Retina (tissue), 1 donor: ENCODE data around the gene FAT2.
"Not testable (repeated sequence)": the region's sequence is repeated elsewhere in the genome, so short reads cannot be mapped to it uniquely, and the experiment has no call there.

Source experiments
- DNase-seq: peaks from one replicate; pipeline ENCODE4 v3.0.0-alpha.2; 2016

Gene FAT2

DNA sequence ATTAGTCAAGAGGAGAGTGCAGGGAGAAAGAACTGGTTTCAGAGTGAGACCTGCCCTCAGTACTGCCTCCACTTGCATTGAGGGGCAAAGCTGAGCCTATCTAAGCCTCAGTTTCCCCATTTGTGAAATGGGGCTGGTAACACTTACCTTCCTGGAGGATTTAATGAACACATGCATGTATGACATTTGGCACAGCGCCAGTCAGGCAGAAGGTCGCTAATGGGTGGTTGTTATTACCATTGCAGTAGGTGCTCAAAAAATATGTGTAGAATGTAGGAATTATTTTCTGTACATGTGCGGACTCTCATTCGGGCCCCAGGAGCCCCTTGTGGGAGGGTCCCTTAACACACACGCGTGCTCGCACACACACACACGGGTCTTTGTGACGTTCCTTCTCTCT lies 10.9 kb downstream of the FAT2 start:
- DNase-seq = no peak

DNA sequence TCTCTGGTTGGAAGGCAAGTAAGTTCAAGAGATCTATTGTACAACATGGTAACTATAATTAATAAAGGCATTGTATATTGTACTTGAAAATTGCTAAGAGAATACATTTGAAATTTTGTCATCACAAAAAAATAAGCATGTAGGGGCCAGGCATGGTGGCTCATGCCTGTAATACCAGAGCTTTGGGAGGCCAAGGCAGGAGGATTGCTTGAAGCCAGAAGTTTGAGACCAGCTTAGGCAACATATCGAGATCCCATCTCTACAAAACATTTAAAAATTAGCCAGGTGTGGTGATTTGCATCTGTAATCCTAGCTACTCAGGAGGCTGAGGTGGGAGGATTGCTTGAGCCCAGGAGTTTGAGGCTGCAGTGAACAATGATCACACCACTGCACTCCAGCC lies 12.0 kb downstream of the FAT2 start:
- not testable (repeated sequence) for DNase-seq

DNA sequence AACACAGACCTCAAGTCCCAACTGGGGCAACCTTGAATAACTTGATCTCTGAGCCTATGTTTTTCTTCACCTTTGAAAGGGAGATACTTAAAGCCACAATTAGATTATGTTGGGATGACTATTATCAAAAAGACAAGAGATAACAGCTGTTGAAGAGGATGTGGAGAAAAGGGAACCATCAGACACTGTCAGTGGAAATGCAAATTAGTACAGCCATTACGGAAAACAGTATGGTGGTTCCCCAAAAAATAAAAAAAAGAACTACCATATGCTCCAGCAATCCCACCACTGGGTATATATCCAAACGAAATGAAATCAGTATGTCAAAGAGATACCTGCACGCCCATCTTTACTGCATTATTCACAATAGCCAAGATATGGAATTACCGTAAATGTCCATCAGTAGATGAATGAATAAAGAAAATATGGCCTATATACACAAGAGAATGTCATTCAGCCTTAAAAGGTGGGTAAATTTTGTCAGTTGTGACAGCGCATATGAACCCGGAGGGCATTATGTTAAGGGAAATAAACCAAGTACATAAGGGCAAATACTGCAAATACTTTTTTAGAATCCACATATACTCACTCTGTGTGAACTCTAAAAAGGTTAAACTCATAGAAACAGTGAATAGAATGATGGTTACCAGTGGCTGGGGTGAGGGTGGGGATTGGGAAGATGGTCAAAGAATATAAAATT lies 12.7 kb downstream of the FAT2 start:
- DNase-seq = no peak

DNA sequence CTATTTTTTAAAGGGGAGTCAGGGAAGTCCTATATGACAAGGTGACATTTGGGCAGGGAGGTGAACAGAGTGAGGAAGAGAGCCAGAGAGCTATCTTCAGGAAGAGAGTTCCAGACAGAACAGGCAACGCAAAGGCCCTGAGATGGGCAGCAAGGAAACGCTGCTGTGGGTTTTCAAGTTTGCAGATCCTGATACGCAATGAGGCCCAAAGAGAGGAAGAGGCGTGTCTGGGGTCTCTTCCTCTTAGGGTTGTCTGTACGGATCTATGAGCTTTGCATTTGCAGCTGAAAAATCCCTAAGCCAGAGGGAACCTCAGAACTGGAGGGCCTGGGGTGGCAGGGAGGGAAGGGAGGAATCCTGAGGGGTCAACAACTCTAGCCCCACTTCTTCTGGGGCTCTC lies 13.6 kb downstream of the FAT2 start:
- DNase-seq = no peak

DNA sequence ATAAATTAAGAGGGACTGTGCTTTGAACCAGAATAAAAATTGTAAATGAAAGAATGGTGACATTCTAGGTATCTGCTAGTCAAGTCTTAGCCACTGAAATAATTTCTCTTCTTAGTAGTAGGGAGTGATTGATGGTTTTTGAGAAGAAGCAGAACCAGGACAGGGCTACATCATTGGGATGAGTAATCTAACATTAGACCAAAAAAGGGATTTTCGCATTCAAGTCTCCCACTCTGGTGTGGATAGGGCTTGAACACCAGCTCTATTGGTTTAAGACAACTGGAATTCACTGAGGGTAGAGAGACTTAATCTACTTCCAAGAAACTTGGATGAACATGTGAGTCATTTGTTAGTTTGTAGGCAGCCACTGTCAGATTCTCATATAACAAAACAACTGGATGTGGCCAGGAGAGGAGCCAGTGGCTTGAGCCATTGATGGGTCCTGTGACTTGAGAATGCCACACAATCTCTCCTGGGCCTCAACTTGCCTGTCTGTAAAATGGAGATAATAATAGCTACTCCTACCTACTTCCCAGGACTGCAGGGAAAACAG lies 16.6 kb downstream of the FAT2 start:
- no peak for DNase-seq

DNA sequence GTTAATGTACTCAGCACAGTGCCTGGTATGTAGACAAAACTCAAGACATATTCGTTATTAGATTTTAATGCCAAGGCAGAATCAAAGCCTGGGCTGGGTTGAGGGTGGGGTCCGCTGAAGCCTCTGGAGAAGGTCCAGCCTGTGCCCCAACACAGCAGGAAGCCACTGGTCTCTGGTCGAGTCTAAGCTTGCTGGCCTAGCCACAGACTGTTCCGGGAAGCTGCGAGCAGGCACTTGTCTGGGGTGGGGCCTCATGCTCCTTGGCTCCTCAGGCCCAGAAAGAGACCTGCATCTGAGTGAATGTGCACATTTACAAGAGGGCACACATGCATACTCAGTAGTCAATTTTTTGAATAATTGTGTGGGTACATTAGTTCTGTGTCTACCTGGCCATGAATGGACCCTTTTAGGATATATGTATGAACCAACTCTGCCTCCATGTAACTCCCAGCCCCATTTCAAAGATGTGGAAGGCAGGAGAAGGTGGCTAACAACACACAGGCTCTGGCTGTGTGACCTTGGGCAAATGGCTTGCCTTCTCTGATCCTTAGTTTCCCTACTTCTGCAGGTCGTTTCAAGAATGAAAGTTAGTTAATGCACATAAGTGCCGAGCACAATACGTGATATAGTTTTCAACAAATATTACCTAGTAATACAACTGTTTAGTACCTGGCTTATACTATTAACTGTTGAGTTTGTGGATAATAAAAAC lies 18.3 kb downstream of the FAT2 start:
- DNase-seq = no peak

DNA sequence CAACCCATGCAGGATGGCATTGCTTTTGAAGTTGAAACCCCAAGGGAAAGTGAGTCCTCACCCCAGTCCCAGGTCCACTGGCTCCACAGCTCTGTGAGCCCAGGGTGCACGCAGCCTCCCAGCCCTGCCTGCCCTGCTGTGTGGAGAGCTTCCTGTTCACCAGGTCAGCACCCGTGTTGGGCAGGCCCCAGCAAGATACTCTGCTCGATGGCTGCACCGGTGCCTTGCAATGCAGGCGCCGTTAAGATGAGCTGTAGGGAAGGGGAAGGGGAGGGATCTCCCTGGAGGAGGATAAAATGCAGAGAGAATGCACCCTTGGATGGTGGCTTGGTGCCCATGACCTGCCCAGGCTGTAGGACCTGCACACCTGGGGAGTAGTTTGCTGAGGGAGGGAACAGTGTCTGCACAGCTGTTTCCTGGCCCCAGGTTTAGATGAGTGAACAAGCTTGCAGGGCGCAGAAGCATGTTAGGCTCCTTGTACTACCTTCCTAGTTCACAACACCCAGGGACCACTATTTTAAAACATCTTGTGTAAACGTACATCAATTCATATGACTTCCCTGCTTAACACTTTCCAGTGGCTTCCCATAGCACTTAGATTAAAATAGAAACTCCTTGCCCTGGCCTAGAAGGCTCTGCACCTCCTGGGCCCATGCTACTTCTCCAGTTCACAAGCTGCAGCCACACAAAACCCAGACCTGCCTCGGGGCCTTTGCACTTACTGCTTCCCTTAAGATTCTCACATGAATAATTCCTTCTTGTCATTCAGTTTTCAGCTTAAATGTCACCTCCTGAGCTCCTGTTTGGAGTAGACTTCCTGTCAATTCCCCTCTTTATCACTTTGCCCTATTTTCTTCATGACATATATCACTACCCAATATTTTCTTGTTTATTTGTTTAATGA lies 19.6 kb downstream of the FAT2 start:
- DNase-seq = no peak

DNA sequence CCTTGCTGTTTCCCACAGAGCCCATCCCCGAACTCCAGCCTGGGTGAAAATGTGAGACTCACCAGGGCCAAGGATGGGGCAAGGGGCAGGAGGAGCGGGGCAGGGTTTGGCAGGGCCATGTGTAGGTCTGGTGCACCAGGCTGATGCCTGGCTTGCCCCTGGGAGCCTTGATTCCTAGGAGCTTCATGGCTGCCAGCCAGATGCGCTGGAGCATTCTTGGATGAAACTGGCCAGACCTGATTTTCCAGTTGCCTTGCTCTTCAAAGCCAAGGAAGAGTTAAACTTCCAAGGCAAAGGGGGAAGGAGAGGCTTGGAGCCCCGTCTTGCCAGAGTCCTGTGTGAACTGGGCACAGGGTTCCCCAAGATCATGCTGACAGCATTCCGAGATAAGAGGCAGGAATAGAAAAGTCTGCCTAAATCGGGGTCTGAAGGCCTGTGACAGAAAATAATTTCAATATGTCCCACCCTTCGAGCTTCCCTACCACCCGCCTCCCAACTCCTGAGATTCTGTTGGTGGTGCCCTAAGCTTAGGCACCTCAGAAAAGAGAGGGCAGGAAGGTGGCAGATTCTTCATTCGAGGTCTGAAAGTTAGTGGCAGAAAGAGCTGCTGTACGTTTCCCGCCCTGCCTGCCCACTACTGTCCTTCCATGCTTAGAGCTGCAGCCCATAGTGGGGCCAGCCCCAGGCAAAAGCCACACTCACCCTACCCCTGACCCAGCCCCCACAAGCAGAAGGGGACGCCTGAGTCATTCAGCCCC lies 20.4 kb downstream of the FAT2 start:
- DNase-seq = no peak

DNA sequence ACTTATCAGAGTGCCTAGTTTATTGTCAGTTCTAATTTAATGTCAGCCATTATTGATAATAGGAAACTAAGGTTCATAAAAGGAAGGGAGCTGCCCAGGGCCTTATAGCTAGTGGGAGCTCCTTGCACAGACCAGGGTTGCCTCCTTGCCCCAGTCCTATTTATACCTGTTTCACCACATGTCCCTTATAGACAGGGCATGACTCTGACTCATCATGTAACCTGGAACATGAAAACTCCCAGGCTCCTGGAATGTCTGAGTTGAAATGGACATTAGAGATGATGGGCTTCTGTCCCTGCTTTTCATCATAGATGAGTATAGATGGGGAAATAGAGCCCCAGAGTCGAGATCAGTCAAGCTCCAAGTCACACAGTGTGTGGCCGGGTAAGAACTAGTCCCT lies 21.1 kb downstream of the FAT2 start:
- DNase-seq = no peak

DNA sequence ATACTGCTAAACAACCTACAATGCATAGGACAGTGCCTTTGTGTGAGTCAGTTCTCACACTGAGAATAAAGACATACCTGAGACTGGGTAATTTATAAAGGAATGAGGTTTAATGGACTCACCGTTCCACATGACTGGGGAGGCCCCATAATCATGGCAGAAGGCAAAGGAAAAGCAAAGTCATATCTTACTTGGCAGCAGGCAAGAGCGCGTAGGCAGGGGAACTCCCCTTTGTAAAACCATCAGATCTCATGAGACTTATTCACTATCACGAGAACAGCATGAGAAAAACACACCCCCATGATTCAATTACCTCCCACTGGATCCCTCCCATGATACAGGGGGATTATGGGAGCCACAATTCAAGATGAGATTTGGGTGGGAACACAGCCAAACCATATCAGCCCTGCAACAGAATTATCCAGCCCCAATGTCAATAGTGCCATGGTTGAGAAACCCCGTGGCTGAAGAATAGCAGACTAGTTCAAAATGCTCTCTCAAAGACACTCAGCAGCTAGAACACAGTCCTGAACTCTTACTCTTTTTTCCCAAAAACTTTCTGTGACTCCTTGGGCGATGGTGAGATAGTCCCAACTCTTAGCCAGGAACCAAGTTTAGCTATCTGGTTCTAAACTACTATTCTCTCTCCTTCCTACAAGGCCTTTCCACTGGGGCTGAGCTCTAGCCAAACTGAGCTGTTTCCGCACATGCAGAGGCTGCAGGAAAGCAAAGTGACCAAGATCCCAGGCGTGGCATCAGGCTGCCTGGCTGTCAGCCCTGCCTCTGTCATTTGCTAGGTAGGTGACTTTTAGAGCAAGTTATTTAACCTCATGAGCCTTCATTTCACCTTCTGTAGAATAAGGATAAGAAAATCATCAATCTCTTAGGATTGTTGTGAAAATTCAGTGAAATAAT lies 21.7 kb downstream of the FAT2 start:
- no peak for DNase-seq

DNA sequence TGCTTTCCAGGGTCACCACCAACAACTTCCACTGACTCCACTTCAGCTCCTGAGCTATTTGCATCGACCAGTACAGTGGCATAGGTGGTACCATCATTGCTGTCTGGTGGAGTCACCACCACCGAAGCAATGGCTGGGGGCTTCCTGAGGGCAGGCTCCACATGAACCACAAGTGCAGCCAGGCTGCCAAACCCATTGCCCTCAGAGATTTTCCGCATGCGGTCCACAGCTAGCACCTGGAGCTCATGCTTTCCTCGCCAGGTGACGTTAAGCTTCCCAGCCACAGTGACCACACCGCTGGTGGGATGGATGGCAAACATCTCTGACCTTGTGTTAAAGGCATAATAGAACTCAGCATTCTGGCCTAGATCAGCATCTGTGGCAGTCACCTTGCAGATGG lies 23.1 kb downstream of the FAT2 start:
- DNase-seq = no peak

DNA sequence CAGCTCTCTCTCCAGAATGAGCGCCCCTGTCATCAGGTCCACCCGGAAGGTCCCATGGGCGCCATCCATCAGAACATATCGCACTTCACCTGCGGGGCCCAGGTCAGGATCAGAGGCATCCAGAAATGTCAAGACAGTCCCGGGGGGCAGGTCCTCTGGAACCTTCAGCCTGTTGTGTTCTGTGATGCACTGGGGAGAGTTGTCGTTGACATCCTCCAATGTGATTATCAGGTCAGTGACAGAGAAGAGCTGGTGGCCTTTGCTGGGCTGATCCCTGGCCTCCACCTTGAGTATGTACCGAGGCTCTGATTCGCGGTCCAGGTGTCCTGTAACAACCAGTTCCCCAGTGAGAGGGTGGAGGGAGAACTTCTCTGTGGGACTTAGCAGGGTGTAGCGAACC lies 25.2 kb downstream of the FAT2 start:
- DNase-seq = no peak

DNA sequence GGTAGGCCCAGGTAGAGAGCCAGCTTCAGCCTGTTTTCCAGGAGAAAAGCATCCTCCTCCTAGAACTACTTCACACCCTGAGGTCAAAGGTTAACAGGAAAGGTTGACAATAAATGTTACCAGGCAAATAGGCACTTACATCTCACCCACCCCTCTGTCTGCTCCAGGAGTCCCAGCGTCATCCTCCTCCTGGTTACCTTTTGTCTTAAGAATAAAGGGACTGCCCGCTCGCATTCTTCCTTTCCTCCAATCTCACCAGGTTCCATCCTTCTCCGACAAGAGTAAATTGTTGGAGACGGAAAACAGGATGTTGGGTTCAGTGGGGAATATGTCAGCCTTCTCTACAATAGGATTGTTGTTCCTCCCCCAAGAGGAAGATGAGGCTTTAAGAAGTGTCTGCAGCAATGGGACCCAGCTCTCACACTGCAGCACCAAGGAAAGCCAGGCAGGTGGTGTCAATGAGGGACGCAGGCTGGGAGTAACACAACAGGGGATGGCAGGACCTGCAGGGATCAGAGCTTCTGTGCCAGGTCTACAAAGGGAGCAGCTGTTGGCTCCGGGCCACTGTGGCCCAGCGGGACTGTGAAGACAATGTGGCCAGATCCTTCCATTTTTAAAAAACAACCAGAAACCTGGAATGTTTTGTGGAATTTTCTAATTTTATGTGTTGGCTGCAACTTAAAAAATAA lies 29.0 kb downstream of the FAT2 start:
- DNase-seq = no peak

DNA sequence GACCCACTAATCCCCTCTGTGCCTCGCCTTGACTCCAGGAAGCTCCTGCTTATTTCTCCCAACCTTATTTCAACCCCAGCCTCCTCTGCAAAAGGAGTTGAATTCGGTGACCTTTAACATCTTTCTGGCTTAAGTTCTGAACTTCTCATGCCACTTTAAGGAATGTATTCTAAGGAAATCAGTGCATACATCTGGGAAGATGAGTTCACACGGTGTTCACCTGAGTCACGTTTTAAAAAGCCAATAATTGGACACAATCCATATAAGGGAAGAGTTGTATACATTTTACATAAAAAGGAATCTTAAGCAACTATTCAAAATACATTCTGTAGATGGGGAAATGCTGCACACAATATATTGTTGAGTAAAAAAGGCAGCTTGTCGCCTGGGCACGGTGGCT lies 33.2 kb downstream of the FAT2 start:
- DNase-seq = no peak

DNA sequence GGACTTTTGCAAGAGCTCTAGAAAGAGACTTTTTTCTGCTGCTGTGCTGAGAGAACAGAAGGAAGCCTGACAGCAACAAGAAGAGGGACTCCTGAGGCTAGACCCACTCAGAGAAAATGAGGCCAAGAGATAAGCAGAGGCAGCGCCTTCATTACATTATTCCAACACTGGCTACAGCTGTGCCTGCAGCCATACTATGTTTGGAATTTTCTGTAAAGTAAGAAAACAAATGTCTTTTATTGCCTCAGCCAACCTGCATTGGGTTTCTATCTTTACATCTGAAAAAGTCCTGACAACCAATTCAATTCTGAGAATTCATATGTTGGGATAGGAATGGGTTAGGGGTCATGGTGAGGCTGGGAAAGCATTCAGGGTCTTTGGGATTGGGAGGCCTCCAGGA lies 33.7 kb downstream of the FAT2 start:
- DNase-seq = no peak

DNA sequence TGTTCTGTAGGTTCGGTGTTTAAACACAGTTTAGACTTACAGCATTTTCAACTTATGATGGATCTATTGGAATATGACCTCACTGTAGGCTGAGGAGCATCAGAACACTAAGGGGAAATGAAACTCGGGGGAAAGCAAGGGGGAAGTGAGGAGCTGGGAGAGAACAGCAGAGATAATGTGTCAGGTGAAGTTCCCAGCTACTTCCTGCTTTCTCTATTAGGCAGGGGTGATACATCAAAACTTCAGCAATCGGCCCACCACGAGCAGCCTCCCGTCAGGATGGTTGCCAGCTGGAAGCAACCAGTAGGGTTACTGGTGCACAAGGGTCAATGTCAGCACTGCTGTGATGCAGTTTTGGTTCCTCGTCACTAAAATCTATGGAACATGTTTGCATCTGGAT lies 34.3 kb downstream of the FAT2 start:
- DNase-seq = no peak

DNA sequence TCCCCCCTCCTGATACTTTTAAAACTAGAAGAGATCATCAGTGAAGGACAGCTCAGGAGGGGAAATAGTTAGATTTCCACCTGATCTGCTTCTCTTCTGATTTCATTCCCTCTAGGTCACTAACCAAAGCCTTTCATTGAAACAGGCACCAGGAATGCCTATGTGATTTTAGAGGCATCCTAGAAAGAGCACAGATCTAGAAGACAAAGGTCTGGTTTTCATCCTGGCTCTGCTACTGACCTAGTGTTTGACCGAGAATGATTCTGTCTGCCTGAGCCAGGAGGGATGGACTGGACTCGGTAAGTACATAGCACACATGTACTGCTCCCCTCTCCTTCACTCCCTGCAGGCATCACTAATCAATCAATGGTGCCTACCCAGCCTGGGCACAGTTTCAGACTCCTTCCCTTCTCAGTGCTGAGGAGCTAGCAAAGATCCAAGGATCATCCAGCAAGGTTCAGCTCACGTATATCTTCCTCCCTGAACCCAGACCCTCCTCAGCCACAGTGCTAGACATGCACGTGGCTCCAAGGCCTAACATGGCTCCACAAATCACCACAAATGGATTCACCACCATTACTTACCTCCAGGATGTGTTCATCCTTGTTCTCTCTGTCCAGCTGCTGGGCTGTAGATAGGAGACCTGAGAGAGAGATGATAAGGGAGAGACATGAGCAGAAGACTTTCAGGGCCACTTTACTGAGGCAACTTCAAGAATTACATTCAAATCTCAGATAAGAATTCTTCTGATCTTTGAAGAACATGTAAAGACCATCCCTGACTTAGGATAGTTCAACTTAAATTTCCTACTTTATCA lies 35.2 kb downstream of the FAT2 start:
- DNase-seq = no peak

DNA sequence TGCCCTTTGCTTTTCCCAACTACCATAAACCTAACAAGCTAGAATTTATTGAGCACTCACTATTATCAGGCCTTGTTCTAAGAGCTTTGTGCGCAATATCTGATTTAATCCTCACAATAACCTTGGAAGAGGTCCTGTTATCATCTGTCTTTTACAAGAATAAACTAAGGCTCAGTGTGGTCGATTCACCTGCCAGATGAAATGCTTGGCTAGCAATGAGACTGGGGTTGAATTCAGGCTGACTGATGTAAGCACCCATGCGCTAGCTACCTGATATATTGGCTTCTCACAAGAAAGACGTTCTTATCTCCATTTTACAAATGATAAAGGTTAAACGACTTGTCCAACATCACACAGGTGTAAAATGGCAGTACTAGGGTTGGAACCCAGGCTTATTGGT lies 37.4 kb downstream of the FAT2 start:
- no peak for DNase-seq

DNA sequence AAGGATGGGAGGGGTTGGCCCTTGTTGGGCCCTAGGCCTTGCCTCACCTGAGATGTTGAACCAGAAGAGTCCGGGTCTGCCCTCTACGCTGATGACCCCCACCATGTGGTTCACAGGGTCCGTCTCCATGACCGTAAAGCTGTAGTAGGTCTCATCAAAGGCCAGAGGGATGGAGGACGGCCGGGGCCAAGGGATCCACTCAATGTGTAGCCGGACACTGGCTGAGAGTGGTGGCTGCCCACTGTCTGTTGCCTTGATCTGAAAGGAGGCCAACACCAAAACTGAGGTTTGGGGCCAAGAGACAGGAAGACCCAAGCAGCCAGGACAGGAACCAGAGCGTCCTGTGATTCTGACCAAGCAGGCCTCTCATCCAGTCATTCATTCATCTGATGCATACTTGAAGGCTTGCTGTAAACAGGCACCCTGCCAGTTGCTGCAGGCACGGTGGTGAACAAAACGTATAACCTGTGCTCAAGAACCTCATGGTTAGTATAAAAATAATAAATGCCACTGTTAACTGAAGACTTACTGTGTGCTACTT lies 37.9 kb downstream of the FAT2 start:
- no peak for DNase-seq

DNA sequence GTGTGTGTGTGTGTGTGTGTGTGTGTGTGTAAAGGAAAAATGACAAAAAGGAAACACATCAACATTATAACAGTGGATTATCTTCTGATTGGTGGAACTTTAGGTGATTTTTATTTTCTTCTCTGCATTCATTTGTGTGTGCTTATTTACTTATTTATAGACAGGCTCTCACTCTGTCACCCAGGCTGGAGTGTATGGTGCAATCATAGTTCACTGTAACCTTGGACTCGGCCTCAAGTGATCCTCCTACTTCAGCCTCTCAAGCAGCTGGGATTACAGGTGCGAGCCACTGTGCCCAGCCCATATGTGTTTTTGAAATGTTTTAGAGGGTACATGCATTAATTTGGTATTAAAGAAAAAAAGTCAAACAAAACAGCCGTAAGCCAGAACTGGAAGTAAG lies 39.1 kb downstream of the FAT2 start:
- DNase-seq = no peak
